GM19043 (cell line): ENCODE measurements around the gene PIK3AP1.

Source experiments
- ATAC-seq: cut with Tn5 transposase; IDR thresholded peaks from one replicate; pipeline ENCODE4 v1.9.1; 2021; ENCODE audit warnings: low read depth; ENCODE audit not compliant: unreplicated experiment

PIK3AP1 gene

DNA sequence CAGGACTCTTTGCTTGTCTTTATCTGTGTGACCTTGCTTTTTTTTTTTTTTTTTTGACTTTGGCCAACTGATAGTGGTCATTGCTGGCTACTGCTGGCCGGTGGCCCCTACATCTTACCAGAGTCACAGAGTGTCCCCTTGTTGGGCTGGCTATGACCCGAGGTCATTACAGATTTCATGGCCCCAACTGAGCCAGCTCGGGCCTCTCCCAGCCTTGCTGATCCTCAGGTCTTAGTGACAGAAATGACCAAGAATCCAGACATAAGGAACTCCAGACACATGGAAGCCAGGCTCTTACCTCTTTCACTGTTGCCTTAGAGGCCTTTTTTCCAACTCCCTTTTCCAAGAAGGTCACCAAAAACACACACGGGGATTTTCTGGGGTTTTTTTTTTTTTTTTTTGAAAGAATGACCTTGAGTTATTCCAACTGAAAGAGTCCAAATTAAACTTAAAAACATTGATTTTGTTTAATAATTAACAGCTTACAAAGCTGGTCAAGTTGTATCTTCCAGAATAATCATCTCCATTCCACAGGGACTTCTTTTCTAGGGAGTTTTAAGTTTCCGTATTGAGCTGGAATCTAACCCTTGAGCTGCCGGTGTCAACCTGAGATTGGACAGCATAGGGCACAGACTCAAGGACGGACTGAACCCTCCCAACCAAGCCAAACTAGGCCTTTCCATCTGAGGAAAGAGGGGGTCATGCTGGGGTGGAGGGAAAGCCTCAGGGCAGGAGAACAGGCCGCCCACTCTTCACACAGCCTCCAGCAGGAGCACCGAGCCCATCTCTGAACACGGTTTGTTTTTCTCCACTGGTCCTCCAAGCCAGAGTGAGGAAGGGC lies 43.8 kb downstream of the PIK3AP1 start:
- no peak for ATAC-seq

DNA sequence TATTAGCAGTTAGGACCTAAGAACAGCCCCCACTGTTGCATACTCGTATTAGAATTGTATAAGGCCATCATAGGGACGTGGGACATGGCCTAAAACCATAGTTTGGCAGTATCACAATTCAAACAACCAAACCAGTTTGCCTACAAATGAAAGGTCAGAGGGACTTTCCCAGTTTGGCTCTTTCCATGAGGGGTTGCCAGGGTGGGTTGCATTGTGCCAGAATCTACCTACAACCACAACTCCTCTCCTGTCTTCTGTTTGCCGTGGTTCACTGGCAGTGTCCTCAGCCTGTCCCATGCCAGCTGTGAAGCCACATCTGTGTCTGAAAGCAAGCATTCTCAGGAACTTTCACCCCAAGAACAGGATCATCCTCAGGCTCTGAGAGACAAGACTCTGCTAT lies 44.5 kb downstream of the PIK3AP1 start:
- ATAC-seq, result no peak

DNA sequence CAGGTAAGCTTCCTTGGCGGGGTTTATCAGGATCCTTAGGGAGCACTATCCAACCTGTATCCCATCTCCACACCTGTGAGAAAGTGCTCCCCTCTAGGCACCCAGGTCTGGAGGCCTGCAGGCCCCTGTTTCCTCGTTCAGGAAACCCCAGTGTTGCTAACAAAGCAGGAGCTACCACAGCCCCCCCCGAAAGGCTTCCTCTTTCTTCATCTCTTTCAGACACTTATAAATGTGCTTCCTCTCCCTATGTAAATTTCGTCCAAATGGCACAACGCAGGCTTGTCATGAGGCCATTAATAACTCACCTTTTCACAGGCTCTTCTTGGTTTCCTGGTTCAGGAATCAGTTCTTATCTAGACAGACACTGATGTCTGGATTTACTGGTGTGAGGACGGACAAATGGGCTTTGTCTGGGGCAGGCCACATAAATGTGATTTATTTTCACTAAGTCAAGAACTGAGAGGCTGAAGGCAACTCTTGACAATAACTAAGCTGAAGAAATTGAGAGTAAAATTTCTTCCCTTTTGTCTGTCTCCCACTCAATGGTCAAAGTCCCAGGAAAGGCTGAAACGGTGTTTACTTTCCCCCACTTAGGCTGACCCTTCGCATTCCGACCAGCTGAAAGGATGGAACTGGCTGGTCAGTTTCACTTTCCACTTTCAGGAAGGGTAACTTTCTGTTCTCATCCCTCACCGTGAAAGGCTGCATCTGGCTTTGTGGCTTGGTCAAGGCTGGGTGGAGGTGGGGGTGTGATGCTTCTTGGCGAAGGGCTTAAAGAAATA lies 46.8 kb downstream of the PIK3AP1 start:
- ATAC-seq, result peak; percentile 70

DNA sequence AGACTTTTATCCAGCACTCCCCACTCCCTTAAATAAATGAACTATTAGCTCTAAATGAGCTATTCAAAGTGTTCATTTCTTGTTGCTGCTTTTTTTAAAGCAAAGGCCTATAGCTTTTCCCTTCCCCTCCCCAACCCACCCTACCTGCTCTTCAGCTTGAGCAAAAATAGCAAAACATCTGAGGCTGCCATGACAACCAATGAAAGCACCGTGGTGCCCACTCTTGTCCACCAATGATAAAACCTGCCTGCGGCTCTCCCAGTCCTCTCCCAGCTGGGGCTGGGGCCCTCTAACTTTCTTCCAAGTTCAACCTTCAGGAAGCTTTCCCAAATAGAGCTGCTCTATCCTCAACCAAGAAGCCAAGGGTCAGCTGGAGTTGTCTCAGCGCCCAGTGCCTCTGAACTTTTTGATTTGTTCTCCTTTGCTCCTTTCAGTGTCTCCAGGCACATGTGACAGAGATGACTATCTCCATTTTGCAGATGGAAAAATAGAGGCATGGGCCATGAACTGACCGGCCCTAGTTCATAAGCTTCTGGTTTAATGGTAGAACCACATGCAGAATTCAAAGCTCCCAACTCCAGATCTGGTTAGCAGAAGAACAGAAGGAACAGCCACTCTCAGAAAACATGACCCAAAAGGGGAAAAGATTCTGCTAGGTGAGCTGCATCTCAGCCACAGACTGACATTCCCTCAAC lies 47.7 kb downstream of the PIK3AP1 start:
- ATAC-seq, result no peak

DNA sequence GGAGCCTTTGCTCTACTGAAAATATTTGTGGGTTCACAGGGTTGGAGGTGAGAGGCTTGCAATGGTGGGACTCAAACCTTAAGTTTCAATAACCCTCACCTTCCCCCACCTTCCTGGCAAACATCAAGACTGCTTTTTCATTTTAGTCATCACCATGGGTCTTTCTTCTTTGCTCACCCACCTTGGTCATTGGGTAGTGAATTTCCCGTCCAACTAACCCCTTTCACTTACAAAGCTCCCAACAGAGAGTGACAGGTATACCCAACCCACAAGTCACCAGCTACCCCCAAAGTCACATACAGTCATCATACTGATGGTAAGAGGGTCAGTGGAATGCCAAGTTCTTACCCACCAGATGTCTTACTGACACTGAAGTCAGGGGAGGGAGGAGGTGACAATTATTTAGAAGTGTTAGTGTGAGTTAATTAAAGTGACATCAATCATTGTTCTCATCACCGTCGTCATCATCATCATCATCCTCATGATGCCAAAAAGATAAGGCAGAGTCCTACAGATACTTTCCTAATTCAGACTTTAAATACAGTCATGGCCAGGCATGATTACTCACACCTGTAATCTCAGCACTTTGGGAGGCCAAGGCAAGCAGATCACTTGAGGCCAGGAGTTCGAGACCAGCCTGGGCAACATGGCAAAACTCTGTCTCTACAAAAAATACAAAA lies 49.0 kb downstream of the PIK3AP1 start:
- no peak for ATAC-seq

DNA sequence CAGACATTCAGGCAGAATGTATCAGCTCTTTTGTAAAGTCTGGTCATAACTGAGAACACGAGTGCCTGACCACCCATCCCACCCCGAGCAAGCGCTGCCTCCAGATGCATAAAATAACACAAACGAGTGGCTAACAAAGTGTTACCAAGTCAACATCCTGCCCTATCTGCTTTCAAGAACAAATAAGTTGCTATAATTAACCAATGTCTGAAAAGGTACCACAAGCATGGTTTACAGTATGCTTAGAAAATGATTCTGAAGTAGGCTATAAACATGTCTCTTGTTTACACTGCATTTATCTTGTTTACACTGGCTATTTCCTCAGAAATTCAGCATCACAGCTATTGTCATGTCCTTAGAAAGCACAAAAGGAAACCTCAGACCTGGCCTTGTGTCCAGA lies 49.5 kb downstream of the PIK3AP1 start:
- ATAC-seq, result no peak

DNA sequence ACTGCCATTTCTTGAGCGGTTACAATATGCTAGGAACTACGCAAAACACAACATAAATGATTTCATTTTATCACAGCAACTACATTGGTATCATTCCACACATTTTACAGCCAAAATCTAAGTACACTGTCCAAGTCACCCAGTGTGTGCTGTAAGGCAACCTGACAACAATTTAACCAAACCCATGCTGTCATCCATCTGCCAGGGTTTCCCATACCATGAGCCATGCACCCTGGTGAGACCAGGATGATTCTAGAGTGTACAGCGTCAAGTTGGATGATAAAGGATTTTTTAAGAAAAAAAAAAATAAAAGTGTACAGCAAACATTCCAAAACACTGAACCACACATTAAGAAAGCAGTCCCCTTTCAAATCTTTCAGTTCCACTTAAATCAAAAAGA lies 52.9 kb downstream of the PIK3AP1 start:
- no peak for ATAC-seq

DNA sequence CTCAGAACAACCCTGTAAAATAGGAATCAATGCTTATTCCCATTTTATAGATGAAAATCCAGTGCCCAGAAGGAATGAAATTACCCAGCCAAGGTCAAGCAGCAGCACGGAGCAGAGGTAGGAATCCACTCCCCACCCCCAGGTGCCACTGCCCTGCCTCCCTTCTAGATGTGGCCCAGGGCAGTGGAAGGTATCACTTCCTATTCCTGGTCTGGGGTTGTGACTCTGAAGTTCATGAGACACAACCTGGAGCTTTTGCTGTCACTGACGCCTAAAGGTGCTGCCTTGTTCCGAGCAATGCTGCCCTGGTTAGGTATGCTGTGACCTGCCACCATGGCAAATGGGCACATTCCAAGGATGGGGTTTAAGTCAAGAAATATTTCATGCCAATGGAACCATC lies 53.6 kb downstream of the PIK3AP1 start:
- ATAC-seq, result peak; percentile 68

DNA sequence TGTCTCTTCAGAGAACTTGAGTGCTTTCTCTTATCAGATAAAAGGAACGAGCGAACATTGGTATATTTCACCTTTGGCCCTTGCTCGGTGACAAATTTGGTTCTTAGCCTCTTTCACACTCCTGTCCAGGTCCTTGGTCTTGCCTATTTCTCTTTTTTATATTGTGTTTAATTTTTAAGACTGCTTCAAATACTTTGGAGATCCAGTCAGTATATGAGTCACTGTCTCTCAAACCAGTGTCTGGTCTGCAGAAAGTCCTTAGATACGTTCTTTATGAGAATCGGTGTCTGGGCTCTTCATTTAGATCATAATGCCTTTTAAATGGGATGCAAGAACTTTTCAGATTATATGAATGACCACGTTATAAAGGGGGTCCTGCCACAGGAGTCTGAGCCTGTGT lies 55.0 kb downstream of the PIK3AP1 start:
- no peak for ATAC-seq

DNA sequence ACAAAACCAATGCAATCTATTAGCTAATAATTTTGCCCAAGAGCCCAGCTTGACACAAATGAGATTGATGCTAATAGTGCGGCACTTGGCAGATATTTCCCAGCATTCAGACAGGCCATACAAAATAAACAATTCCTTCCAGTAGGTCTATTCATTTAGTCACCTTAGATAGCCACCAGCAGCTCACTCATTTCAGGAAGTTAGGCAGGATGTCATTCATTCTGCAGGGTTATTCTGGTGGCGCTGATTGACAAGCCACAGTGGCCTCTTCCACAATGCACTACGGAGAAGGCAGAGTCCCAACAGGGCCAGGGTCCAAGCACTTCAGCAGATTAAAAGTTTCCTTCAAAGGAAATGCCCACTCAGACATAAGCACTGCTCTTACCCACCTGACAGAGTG lies 55.8 kb downstream of the PIK3AP1 start:
- no peak for ATAC-seq

DNA sequence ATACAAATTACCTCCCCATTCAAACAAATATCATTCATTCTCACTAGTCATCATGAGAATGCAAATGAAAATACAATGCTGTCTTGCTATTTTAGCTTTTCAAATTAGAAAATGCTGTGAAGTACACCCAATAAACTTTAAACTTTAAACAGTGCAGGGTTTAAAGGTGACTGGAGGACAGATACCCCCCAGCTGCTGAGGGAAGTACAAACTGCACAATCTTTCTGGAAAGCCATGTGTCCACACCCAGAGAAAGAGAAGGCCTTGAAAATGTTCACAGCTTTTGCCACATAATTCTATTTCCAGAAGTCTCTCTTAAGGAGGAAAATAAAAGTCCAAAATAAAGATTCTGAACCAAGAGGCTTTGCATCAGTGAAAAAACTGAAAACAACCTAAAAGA lies 56.5 kb downstream of the PIK3AP1 start:
- no peak for ATAC-seq

DNA sequence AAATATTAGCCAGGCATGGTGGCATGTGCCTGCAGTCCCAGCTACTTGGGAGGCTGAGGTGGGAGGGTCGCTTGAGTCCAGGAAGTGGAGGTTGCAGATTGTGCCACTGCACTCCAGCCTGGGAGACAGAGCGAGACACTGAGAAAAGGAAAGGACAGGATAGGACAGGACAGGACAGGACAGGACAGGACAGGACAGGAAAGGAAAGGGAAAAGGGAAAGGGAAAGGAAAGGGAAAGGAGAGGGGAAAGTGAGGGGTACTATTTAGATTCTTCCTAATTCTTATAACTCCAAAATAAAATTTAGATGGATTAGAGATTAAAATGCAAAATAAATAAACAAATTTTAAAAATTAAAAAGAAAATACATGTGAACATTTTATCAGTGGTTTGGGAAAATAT lies 58.7 kb downstream of the PIK3AP1 start:
- ATAC-seq, result no peak

DNA sequence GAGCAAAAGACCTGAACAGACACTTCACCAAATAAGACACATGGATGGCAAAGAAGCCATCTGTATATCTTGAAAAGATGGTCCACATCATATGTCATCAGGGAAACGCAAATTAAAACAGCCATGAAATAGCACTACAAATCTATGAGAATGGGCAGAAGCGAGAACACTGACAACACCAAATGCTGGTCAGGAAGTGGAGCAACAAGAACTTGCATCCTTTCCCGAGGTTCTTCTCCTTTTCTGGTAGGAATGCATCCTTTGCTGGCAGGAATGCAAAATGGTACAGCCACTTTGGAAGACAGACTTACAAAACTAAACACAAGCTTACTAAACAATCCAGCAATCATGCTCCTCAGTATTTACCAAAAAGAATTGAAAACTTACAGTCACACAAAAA lies 60.0 kb downstream of the PIK3AP1 start:
- ATAC-seq, result no peak

DNA sequence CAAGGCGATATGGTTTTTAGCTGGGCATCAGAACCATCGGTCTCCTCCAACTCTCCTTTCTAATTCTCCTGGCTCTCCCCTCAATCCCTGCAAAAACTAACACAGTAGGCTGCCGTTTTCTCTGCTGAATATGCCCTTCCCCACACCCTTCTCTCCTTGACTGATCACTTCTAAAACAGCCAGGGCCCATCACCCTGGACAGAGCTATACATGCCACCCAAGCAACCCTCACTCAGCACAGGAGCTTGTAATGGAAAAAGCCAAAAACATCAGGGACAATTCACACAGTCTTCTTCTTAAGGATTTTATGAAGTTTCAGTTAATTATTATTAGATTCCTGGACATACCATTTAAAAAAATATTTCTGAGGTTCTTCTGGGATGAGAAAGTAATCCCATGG lies 61.5 kb downstream of the PIK3AP1 start:
- ATAC-seq, result no peak

DNA sequence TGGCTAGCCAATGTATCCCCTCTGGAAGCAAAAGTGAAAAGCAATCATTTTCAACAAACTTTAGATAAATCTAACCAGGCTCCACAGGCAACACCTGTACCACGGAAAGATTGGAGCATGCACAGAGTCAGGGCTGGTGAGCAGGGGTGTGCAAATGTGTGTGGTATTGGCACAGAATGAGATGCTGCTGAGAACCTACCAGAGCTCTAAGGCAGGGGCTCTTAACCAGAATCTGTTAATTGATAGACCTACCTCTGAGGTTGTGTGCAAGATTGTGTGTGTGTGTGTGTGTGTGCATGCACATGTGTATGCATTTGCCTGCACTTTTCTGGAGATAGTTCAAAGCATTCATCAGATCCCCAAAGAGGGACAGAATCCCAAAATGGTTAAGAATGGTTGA lies 62.9 kb downstream of the PIK3AP1 start:
- ATAC-seq, result no peak

DNA sequence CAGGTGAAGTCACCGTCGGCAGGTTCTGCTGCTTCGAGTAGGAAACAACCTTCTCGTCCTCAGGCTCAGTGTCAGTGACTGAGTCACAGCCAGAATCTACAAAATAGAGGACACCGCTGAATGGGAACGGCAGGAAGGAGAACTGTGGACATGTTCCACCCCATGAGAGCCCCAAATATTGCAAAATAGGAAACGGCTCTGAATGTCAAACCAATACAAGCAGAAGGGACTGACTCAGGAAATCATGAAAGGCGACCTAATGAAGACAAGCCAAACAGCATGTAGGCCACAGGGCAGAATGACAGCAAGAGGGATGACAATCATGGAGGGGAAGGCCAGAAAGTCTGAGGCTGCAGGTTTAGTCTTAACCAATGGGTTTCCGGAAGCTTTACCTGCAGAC lies 63.5 kb downstream of the PIK3AP1 start:
- no peak for ATAC-seq

DNA sequence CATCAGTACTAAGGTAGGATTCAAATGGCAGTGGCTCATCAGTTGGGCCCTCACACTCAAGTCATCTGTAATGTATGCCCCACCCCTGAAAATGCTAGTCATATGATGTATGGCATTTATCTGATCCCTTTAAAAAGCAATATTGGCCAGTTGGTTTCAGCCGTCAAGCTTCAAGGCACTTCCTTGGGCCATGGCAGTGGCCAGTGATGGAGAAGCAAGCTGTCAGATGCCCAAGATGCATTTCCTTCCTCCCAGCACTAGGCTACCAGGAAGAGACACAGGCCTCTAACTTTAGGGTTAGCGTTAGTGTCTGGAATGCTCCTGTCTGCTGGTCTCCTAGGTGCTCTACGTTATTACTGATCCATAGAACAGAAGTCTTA lies 64.1 kb downstream of the PIK3AP1 start:
- no peak for ATAC-seq

DNA sequence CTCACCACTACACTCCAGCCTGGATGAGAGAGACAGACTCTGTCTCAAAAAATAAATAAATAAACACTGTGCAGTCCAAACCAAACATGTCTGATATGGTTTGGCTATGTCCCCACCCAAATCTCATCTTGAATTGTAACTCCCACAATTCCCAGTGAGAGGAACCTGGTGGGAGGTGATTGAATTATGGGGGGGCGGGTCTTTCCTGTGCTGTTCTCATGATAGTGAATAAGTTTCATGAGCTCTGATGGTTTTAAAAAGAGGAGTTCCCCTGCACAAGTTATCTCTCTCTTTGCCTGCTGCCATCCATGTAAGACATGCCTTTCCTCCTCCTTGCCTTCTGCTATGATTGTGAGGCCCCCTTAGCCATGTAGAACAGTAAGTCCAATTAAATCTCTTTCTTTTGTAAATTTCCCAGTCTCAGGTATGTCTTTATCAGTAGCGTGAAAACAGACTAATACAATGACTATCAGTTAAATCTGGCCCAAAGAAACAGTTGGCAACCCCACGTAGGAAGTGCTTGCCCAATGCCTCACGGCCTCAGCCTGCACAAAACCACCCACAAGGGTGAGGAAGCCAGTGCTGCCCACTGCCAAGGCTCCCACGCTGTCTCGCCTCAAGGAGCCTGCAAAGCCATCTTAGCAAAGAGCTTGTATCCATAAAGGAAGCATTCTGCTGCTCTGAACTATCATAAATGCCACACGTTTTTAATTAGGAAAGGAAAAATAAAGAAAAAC lies 64.7 kb downstream of the PIK3AP1 start:
- no peak for ATAC-seq

DNA sequence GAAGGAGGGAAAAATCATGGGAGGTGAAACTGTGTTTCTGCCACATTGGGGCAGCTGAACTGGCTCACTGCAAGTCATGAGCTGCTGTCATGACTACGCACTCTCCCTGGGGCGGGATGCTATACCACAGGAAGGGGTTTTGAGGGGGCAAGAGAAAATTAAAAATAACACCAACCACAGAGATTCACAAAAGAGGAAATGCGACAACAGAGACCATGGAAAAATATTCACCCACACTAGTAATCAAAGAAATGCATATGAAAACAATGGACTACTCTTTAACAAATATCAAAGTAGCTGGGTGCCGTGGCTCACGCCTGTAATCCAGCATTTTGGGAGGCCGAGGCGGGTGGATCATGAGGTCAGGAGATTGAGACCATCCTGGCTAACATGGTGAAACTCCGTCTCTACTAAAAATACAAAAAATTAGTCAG lies 68.3 kb downstream of the PIK3AP1 start:
- peak; percentile 82 for ATAC-seq

DNA sequence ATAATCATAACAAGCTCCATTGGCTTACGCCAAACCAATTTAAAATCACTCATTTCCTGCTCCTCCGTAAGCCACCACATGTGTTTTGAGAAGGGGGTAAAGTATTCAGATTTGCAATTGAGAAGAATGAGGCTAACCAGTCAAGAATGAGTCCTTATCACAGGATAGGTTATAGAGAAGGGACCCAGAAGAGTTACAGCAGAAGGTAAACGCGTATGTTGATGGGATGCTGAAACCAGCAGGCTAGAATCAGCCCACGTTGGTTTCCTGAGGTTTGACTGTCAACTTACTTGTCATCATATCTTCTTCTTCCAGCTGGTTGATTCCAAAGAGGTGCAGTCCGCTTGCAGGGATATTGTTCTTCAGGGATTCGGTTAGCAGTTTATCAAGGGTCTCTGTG lies 69.4 kb downstream of the PIK3AP1 start:
- no peak for ATAC-seq
